HCT116 (cell line): Measurements from ENCODE around the gene PAQR8. TPM values are rescaled to one million over a fixed set of nuclear protein-coding genes. Genes with fewer than 3 reads are reported as not detected.

Experiments
- ATAC-seq: fragments of 200-7000 bp; cut with Tn5 transposase; 2 replicates; pipeline ENCODE4 v1.9.1; 2020; ENCODE audit warnings: mild to moderate bottlenecking, moderate library complexity
- BruUV-seq: library from RNA; stranded (reverse); fragments of 400-500 nt; replicated peaks from 2 replicates; lab custom pipeline; 2021; lab: Mats Ljungman, UMichigan
- CTCF ChIA-PET: fragments of 300-600 bp; sonication (Branson Sonifier 250); formaldehyde crosslinking; loops from one replicate; lab custom pipeline; 2021; ENCODE audit warnings: antibody characterized with exemption; lab: Charles Lee
- POLR2A ChIA-PET: fragments of 300-600, 350-600 bp; sonication (Branson Sonifier 250); formaldehyde crosslinking; loops from one replicate; lab custom pipeline; 2021; ENCODE audit warnings: antibody characterized with exemption; lab: Charles Lee
- RAD21 ChIA-PET, 2 experiments: fragments of 300-600 bp; sonication (Branson Sonifier 250); formaldehyde crosslinking; loops; one replicate each; lab custom pipeline; 2023; ENCODE audit warnings: low total read pairs in 2 of 2; ENCODE audit not compliant: uncharacterized antibody in 2 of 2, unreplicated experiment in 2 of 2, low non-redundant PET in 1 of 2; lab: Charles Lee
- DNase-seq: peaks from one replicate; pipeline ENCODE4 v3.0.0-alpha.2; 2010; ENCODE audit warnings: low read depth, low spot score
- H2AFZ ChIP-seq: fragments of 200-600 bp; shearing (Covaris generic), sonication (generic); 2 replicates; pipeline ENCODE4 v1.6.1; 2017; ENCODE audit warnings: low read depth, mixed run types, mixed read lengths, antibody characterized with exemption, low read length; ENCODE audit not compliant: poor library complexity, severe bottlenecking
- H3K27ac ChIP-seq: 2 replicates; pipeline ENCODE4 v1.5.1; 2012; ENCODE audit warnings: low read depth, low read length
- H3K27me3 ChIP-seq: fragments of 200-600 bp; sonication (generic); 2 replicates; pipeline ENCODE4 v1.6.1; 2016; ENCODE audit warnings: mixed run types, low read length, mixed read lengths; ENCODE audit not compliant: insufficient read depth
- H3K36me3 ChIP-seq, 2 experiments: fragments of 200-500 bp in 1 of 2; fragments of 200-600 bp in 1 of 2; sonication (Bioruptor generic) in 1 of 2; sonication (generic) in 1 of 2; 2 replicates each; pipeline versions ENCODE4 v1.5.1 to v1.6.1; 2014 to 2016; ENCODE audit warnings: low read length in 2 of 2, inconsistent platforms in 1 of 2, mixed read lengths in 1 of 2, mixed run types in 1 of 2; ENCODE audit not compliant: insufficient read depth in 2 of 2, control insufficient read depth in 1 of 2
- H3K4me1 ChIP-seq, 2 experiments: fragments of 200-600 bp in 1 of 2; sonication (generic) in 1 of 2; 2 replicates each; pipeline versions ENCODE4 v1.5.1 to v1.6.1; 2012 to 2017; ENCODE audit warnings: low read length in 2 of 2, inconsistent platforms in 1 of 2, mild to moderate bottlenecking in 1 of 2, mixed read lengths in 1 of 2, mixed run types in 1 of 2, moderate library complexity in 1 of 2; ENCODE audit not compliant: insufficient read depth in 2 of 2, control insufficient read depth in 1 of 2
- H3K4me2 ChIP-seq: fragments of 200-600 bp; sonication (generic); 2 replicates; pipeline ENCODE4 v1.6.1; 2017; ENCODE audit warnings: mixed run types, low read length, mixed read lengths
- H3K4me3 ChIP-seq, 2 experiments: fragments of 200-600 bp in 1 of 2; sonication (generic) in 1 of 2; replicated peaks in 1 of 2; 2 replicates each; pipeline ENCODE4 v1.5.1; 2011 to 2016; ENCODE audit warnings: low read length in 2 of 2, control low read depth in 1 of 2, low read depth in 1 of 2, mild to moderate bottlenecking in 1 of 2, mixed read lengths in 1 of 2, mixed run types in 1 of 2
- H3K79me2 ChIP-seq: fragments of 200-600 bp; sonication (generic); 2 replicates; pipeline ENCODE4 v1.6.1; 2017; ENCODE audit warnings: mild to moderate bottlenecking, mixed run types, low read length, moderate library complexity, mixed read lengths; ENCODE audit not compliant: insufficient read depth
- H3K9ac ChIP-seq: fragments of 200-600 bp; sonication (generic); 2 replicates; pipeline ENCODE4 v1.6.1; 2016; ENCODE audit warnings: low read length, mixed read lengths
- H3K9me2 ChIP-seq: fragments of 200-600 bp; sonication (generic), shearing (Covaris generic); 2 replicates; pipeline ENCODE4 v1.6.1; 2017; ENCODE audit warnings: mixed run types, mild to moderate bottlenecking, moderate library complexity; ENCODE audit not compliant: insufficient read depth
- H3K9me3 ChIP-seq, 2 experiments: fragments of 200-500 bp in 1 of 2; fragments of 200-600 bp in 1 of 2; sonication (Bioruptor generic) in 1 of 2; sonication (generic) in 1 of 2; 2 replicates each; pipeline ENCODE4 v1.6.1; 2014 to 2017; ENCODE audit warnings: low read length in 2 of 2, mixed read lengths in 2 of 2, inconsistent platforms in 1 of 2, low read depth in 1 of 2, mild to moderate bottlenecking in 1 of 2, mixed run types in 1 of 2, moderate library complexity in 1 of 2; ENCODE audit not compliant: control insufficient read depth in 1 of 2, insufficient read depth in 1 of 2
- H4K20me1 ChIP-seq: fragments of 200-600 bp; sonication (generic), shearing (Covaris generic); 2 replicates; pipeline ENCODE4 v1.6.1; 2017; ENCODE audit warnings: mixed run types, mild to moderate bottlenecking, moderate library complexity; ENCODE audit not compliant: insufficient read depth
- CBX3 ChIP-seq: IDR thresholded peaks from 2 replicates; pipeline ENCODE4 v1.6.1; 2012; ENCODE audit warnings: low read depth
- CEBPB ChIP-seq: IDR thresholded peaks from 2 replicates; pipeline ENCODE4 v1.6.1; 2012; ENCODE audit warnings: low read depth
- EGR1 ChIP-seq: IDR thresholded peaks from 2 replicates; pipeline ENCODE4 v1.6.1; 2012; ENCODE audit warnings: low read depth
- ELF1 ChIP-seq: IDR thresholded peaks from 2 replicates; pipeline ENCODE4 v1.6.1; 2012; ENCODE audit warnings: low read depth, borderline replicate concordance
- EZH2 ChIP-seq: fragments of 200-600 bp; sonication (generic); IDR thresholded peaks from 2 replicates; pipeline ENCODE4 v1.6.1; 2017; ENCODE audit warnings: antibody characterized with exemption, mixed run types
- EZH2phosphoT487 ChIP-seq: fragments of 200-600 bp; IDR thresholded peaks from 2 replicates; pipeline ENCODE4 v1.6.1; 2018; ENCODE audit warnings: antibody characterized with exemption, borderline replicate concordance
- FOSL1 ChIP-seq: IDR thresholded peaks from 2 replicates; pipeline ENCODE4 v1.6.1; 2012; ENCODE audit warnings: low read depth
- JUND ChIP-seq: IDR thresholded peaks from 2 replicates; pipeline ENCODE4 v1.6.1; 2012
- POLR2A ChIP-seq: IDR thresholded peaks from 2 replicates; pipeline ENCODE4 v1.7.0; 2011; ENCODE audit warnings: borderline replicate concordance; ENCODE audit not compliant: insufficient read depth, insufficient read length; ENCODE audit errors: extremely low read depth
- POLR2AphosphoS5 ChIP-seq: IDR thresholded peaks from 2 replicates; pipeline ENCODE4 v1.6.1; 2011; ENCODE audit warnings: mild to moderate bottlenecking, low read depth, low read length, moderate library complexity
- RAD21 ChIP-seq: IDR thresholded peaks from 2 replicates; pipeline ENCODE4 v1.6.1; 2012; ENCODE audit warnings: low read depth, mild to moderate bottlenecking
- REST ChIP-seq: IDR thresholded peaks from 2 replicates; pipeline ENCODE4 v1.6.1; 2012; ENCODE audit warnings: low read depth
- SIN3A ChIP-seq: IDR thresholded peaks from 2 replicates; pipeline ENCODE4 v1.6.1; 2012; ENCODE audit warnings: low read depth
- SP1 ChIP-seq: IDR thresholded peaks from 2 replicates; pipeline ENCODE4 v1.6.1; 2012; ENCODE audit warnings: low read depth
- TCF7L2 ChIP-seq: IDR thresholded peaks from 2 replicates; pipeline ENCODE4 v1.7.0; 2011; ENCODE audit warnings: borderline replicate concordance, inconsistent platforms; ENCODE audit not compliant: insufficient read depth, insufficient read length; ENCODE audit errors: extremely low read depth
- YY1 ChIP-seq: IDR thresholded peaks from 2 replicates; pipeline ENCODE4 v1.6.1; 2011; ENCODE audit warnings: low read length, low read depth, moderate library complexity, mild to moderate bottlenecking; ENCODE audit not compliant: insufficient replicate concordance; ENCODE audit errors: extremely low read depth
- ZFX ChIP-seq: fragments of 450-650 bp; IDR thresholded peaks from 2 replicates; pipeline ENCODE4 v1.6.1; 2017
- ZNF274 ChIP-seq: fragments of 200-500 bp; sonication (Bioruptor generic); IDR thresholded peaks from 2 replicates; pipeline ENCODE4 v1.6.1; 2014; ENCODE audit warnings: mild to moderate bottlenecking, low read depth, low read length, inconsistent platforms
- intact Hi-C: fragments of 100-400 bp; cut with micrococcal nuclease; formaldehyde crosslinking; loops from 2 replicates; pipeline ENCODE4 v1.10.0; 2022
- total RNA-seq: library from RNA; stranded (reverse); gene quantifications from one replicate; pipeline ENCODE4 v1.2.1, GENCODE V29; 2021; ENCODE audit not compliant: unreplicated experiment
- TF ChIP-seq, protein P1 (sequence below): IDR thresholded peaks from 2 replicates; pipeline ENCODE4 v1.6.1; 2011; ENCODE audit warnings: mild to moderate bottlenecking, low read length, moderate library complexity; ENCODE audit not compliant: insufficient replicate concordance; ENCODE audit errors: extremely low read depth
- TF ChIP-seq, protein P2 (sequence below): IDR thresholded peaks from 2 replicates; pipeline ENCODE4 v1.6.1; 2012

The PAQR8 gene
- total RNA-seq, 1 experiment from 2014 or later, result 5.9 TPM

- Histone ChIP-seq H2AFZ (peak overlapping the region; percentile 97), H3K9ac (peak overlapping the region; percentile 30), H3K9me3 (peaks cover 0 to 9% of the 10 kb centered on the region in 2 experiments; a peak in 1 of 4 replicates), H3K4me3 (peak overlapping the region in 1 of 2 experiments; percentile 46; a peak in 2 of 4 replicates), H3K4me1 (peaks cover 25 to 36% of the 10 kb centered on the region in 2 experiments), H3K27ac (peak overlapping the region; percentile 54), H3K4me2 (peak overlapping the region; percentile 77), H3K79me2 (no peaks in the 10 kb centered on the region), H3K9me2 (no peaks in the 10 kb centered on the region), H3K27me3 (no peaks in the 10 kb centered on the region), H4K20me1 (no peaks in the 10 kb centered on the region), H3K36me3 (no peaks in the 10 kb centered on the region)
- ChIA-PET POLR2A (interaction anchor here (1.0 kb wide), 1 partner anchor 37 kb away, joined by 3 read pairs; no protein-coding TSS in a partner anchor), CTCF (interaction anchor here (1.7 kb wide), 1 partner anchor 10 kb away, joined by 9 read pairs; no protein-coding TSS in a partner anchor), RAD21 (interaction anchor here in 1 of 2 experiments (1.0 kb wide), 1 partner anchor 10 kb away, joined by 4 read pairs; no protein-coding TSS in a partner anchor)
- ATAC-seq (peak; percentile 71), DNase-seq (peak; percentile 48)
- no TSS peak for BruUV-seq
- intact Hi-C loops, result no loop called here
- TF ChIP-seq JUND (no peak), POLR2AphosphoS5 (peak; percentile 16; the same call in 1 of the 2 replicates), ZFX (no peak), SP1 (peak; percentile 40), YY1 (no peak), RAD21 (peak; percentile 17; the same call in 1 of the 2 replicates), ZNF274 (no peak), SIN3A (peak; percentile 62), EZH2 (no peak), TCF7L2 (peak; percentile 86), CBX3 (0 out of 2 replicates have a peak, but pooled peaks have one; percentile 54), EZH2phosphoT487 (no peak), ELF1 (no peak), POLR2A (no peak), EGR1 (no peak), REST (no peak), CEBPB (no peak), FOSL1 (no peak)
- TF ChIP-seq, protein P1, sequence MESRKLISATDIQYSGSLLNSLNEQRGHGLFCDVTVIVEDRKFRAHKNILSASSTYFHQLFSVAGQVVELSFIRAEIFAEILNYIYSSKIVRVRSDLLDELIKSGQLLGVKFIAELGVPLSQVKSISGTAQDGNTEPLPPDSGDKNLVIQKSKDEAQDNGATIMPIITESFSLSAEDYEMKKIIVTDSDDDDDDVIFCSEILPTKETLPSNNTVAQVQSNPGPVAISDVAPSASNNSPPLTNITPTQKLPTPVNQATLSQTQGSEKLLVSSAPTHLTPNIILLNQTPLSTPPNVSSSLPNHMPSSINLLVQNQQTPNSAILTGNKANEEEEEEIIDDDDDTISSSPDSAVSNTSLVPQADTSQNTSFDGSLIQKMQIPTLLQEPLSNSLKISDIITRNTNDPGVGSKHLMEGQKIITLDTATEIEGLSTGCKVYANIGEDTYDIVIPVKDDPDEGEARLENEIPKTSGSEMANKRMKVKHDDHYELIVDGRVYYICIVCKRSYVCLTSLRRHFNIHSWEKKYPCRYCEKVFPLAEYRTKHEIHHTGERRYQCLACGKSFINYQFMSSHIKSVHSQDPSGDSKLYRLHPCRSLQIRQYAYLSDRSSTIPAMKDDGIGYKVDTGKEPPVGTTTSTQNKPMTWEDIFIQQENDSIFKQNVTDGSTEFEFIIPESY, result no peak
- TF ChIP-seq, protein P2, sequence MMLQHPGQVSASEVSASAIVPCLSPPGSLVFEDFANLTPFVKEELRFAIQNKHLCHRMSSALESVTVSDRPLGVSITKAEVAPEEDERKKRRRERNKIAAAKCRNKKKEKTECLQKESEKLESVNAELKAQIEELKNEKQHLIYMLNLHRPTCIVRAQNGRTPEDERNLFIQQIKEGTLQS, result no peak
These were observed 27.8 kb downstream of the PAQR8 start for GRCh38 chr6:52389626-52390360.
